Neural cell (in vitro differentiated cells): ENCODE results near the gene KLK7. TPM values are rescaled to one million over a fixed set of nuclear protein-coding genes. Genes with fewer than 3 reads are reported as not detected.
"Not testable (repeated sequence)": the region's sequence is repeated elsewhere in the genome, so short reads cannot be mapped to it uniquely, and the experiment has no call there.

Source experiments
- H2AFZ ChIP-seq: fragments of 200-600, 300-800 bp; sonication (generic), shearing (Covaris generic); 2 replicates; pipeline ENCODE4 v1.6.0; 2014; ENCODE audit warnings: low read depth, mild to moderate bottlenecking, antibody characterized with exemption, low read length, moderate library complexity
- H3F3A ChIP-seq: fragments of 200-600 bp; shearing (Covaris generic); 2 replicates; pipeline ENCODE4 v1.6.1; 2016; ENCODE audit warnings: mild to moderate bottlenecking, moderate library complexity, mixed read lengths, antibody characterized with exemption, low read length; ENCODE audit not compliant: insufficient read depth, poor library complexity, severe bottlenecking
- H3K27ac ChIP-seq: fragments of 200-600, 300-800 bp; sonication (generic), shearing (Covaris generic); 2 replicates; pipeline ENCODE4 v1.5.1; 2014; ENCODE audit warnings: mild to moderate bottlenecking, low read length, moderate library complexity
- H3K27me3 ChIP-seq: fragments of 300-800, 200-600 bp; sonication (generic), shearing (Covaris generic); 2 replicates; pipeline ENCODE4 v1.6.0; 2014; ENCODE audit warnings: mild to moderate bottlenecking, low read depth, low read length, moderate library complexity; ENCODE audit not compliant: insufficient read depth
- H3K36me3 ChIP-seq: fragments of 300-800, 200-600 bp; sonication (generic), shearing (Covaris generic); 2 replicates; pipeline ENCODE4 v1.5.1; 2014; ENCODE audit warnings: mild to moderate bottlenecking, antibody characterized with exemption, low read length, moderate library complexity; ENCODE audit not compliant: insufficient read depth
- H3K4me2 ChIP-seq: fragments of 300-800, 200-600 bp; sonication (generic), shearing (Covaris generic); 2 replicates; pipeline ENCODE4 v1.6.0; 2014; ENCODE audit warnings: mild to moderate bottlenecking, low read length
- H3K4me3 ChIP-seq: fragments of 300-800, 200-600 bp; sonication (generic), shearing (Covaris generic); 2 replicates; pipeline ENCODE4 v1.5.1; 2014; ENCODE audit warnings: mild to moderate bottlenecking, low read length, moderate library complexity
- H3K79me2 ChIP-seq: fragments of 200-600 bp; shearing (Covaris generic); replicated peaks from 2 replicates; pipeline ENCODE4 v1.6.0; 2014; ENCODE audit warnings: mild to moderate bottlenecking, low read length, moderate library complexity; ENCODE audit not compliant: insufficient read depth
- H3K9ac ChIP-seq: fragments of 300-800, 200-600 bp; sonication (generic), shearing (Covaris generic); 2 replicates; pipeline ENCODE4 v1.6.1; 2016; ENCODE audit warnings: mild to moderate bottlenecking, low read length, mixed read lengths
- H3K9me2 ChIP-seq: fragments of 200-600 bp; shearing (Covaris generic); 2 replicates; pipeline ENCODE4 v1.6.1; 2016; ENCODE audit warnings: mild to moderate bottlenecking, low read length, mixed read lengths; ENCODE audit not compliant: insufficient read depth
- H3K9me3 ChIP-seq: fragments of 200-600, 300-800 bp; sonication (generic), shearing (Covaris generic); 2 replicates; pipeline ENCODE4 v1.6.1; 2016; ENCODE audit warnings: mild to moderate bottlenecking, mixed run types, low read length, moderate library complexity, mixed read lengths
- H4K20me1 ChIP-seq: fragments of 200-600 bp; shearing (Covaris generic); 2 replicates; pipeline ENCODE4 v1.6.1; 2016; ENCODE audit warnings: mild to moderate bottlenecking, mixed run types; ENCODE audit not compliant: insufficient read depth
- EP300 ChIP-seq: fragments of 450-650 bp; conservative IDR thresholded peaks from 2 replicates; pipeline ENCODE4 v1.6.1; 2014; ENCODE audit warnings: antibody characterized with exemption, mild to moderate bottlenecking, moderate library complexity; ENCODE audit not compliant: poor library complexity, severe bottlenecking
- EZH2 ChIP-seq: fragments of 200-600, 300-800 bp; shearing (Covaris generic), sonication (generic); IDR thresholded peaks from 2 replicates; pipeline ENCODE4 v1.6.1; 2014; ENCODE audit warnings: antibody characterized with exemption, low read length, borderline replicate concordance, mild to moderate bottlenecking; ENCODE audit not compliant: insufficient read depth, poor library complexity, severe bottlenecking
- MXI1 ChIP-seq: fragments of 450-650 bp; conservative IDR thresholded peaks from 2 replicates; pipeline ENCODE4 v1.6.1; 2014; ENCODE audit warnings: antibody characterized with exemption, mild to moderate bottlenecking; ENCODE audit not compliant: poor library complexity, severe bottlenecking
- POLR2AphosphoS5 ChIP-seq: IDR thresholded peaks from 2 replicates; pipeline ENCODE4 v1.6.1; 2012
- RAD21 ChIP-seq: fragments of 450-650 bp; conservative IDR thresholded peaks from 2 replicates; pipeline ENCODE4 v1.6.1; 2014; ENCODE audit warnings: antibody characterized with exemption, mild to moderate bottlenecking, moderate library complexity
- SMC3 ChIP-seq: fragments of 450-650 bp; conservative IDR thresholded peaks from 2 replicates; pipeline ENCODE4 v1.6.1; 2014; ENCODE audit warnings: antibody characterized with exemption, mild to moderate bottlenecking, moderate library complexity; ENCODE audit not compliant: poor library complexity
- TAF1 ChIP-seq: IDR thresholded peaks from 2 replicates; pipeline ENCODE4 v1.6.1; 2012; ENCODE audit warnings: low read depth
- polyA plus RNA-seq: library from polyadenylated mRNA; depleted of rRNA; stranded (reverse); fragments of >200 nt; gene quantifications from 2 replicates; pipeline ENCODE4 v1.2.3, GENCODE V29; 2014
- TF ChIP-seq, protein P1 (sequence below): IDR thresholded peaks from 2 replicates; pipeline ENCODE4 v1.6.1; 2012; ENCODE audit warnings: borderline replicate concordance
- TF ChIP-seq, protein P2 (sequence below): fragments of 450-650 bp; IDR thresholded peaks from 2 replicates; pipeline ENCODE4 v1.5.1; 2014; ENCODE audit warnings: antibody characterized with exemption, mild to moderate bottlenecking, moderate library complexity; ENCODE audit not compliant: poor library complexity, severe bottlenecking

KLK7 gene
- polyA plus RNA-seq, 1 donor from 2014 or later: not detected

DNA sequence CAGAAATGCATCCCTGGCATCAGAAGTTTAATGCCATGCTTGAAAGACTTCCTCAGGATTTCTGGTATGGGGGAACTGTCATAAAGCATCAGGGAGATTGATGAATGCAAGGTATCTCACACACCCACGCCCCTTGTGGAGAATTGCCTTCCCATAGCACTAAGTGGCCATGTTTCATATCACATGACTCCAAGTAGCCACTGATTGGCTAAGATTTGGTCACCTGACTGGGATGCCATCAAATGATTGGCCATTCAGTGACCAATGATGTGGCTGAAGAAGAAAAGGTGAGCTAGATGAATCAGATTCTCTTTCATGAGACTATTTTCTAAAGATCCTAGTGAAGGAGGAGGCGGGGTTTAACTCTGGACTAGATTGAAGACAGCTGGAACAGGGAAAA is 10.4 kb upstream of the KLK7 start:
- Histone ChIP-seq H3K27me3 (no peaks in the 10 kb centered on the region), H3K9ac (no peak overlapping the region), H3K4me2 (no peak overlapping the region), H3K79me2 (no peaks in the 10 kb centered on the region), H2AFZ (no peak overlapping the region), H3K4me3 (no peak overlapping the region), H3K9me3 (no peaks in the 10 kb centered on the region), H3K36me3 (no peaks in the 10 kb centered on the region), H3K27ac (no peak overlapping the region), H3F3A (no peaks in the 10 kb centered on the region), H4K20me1 (no peaks in the 10 kb centered on the region), H3K9me2 (no peaks in the 10 kb centered on the region)
- TF ChIP-seq SMC3 (no peak), MXI1 (no peak), POLR2AphosphoS5 (no peak)
- TF ChIP-seq, protein P1, sequence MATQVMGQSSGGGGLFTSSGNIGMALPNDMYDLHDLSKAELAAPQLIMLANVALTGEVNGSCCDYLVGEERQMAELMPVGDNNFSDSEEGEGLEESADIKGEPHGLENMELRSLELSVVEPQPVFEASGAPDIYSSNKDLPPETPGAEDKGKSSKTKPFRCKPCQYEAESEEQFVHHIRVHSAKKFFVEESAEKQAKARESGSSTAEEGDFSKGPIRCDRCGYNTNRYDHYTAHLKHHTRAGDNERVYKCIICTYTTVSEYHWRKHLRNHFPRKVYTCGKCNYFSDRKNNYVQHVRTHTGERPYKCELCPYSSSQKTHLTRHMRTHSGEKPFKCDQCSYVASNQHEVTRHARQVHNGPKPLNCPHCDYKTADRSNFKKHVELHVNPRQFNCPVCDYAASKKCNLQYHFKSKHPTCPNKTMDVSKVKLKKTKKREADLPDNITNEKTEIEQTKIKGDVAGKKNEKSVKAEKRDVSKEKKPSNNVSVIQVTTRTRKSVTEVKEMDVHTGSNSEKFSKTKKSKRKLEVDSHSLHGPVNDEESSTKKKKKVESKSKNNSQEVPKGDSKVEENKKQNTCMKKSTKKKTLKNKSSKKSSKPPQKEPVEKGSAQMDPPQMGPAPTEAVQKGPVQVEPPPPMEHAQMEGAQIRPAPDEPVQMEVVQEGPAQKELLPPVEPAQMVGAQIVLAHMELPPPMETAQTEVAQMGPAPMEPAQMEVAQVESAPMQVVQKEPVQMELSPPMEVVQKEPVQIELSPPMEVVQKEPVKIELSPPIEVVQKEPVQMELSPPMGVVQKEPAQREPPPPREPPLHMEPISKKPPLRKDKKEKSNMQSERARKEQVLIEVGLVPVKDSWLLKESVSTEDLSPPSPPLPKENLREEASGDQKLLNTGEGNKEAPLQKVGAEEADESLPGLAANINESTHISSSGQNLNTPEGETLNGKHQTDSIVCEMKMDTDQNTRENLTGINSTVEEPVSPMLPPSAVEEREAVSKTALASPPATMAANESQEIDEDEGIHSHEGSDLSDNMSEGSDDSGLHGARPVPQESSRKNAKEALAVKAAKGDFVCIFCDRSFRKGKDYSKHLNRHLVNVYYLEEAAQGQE: no peak

DNA sequence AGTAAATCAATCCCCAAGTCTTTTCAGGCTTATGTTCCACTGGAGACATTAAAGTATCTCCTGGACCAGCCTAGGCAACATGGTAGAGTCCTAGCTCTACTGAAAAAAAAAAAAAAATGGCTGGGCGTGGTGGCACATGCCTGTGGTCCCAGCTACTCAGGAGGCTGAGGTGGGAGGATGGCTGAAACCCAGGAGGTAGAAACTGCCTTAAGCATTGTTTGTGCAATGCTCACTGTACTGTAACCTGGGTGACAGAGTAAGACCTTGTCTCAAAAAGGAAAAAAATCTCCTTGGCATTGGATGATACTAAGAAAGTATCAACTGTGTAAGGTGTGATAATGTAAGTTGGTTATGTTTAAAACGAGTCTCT is 8.9 kb upstream of the KLK7 start:
- Histone ChIP-seq H4K20me1 (no peaks in the 10 kb centered on the region), H3K27ac (no peak overlapping the region), H3K36me3 (no peaks in the 10 kb centered on the region), H3K9me2 (no peaks in the 10 kb centered on the region), H3F3A (no peaks in the 10 kb centered on the region), H3K27me3 (no peaks in the 10 kb centered on the region), H3K4me2 (no peak overlapping the region), H2AFZ (no peak overlapping the region), H3K9ac (no peak overlapping the region), H3K79me2 (no peaks in the 10 kb centered on the region), H3K9me3 (no peaks in the 10 kb centered on the region), H3K4me3 (no peak overlapping the region)
- TF ChIP-seq, protein P2, sequence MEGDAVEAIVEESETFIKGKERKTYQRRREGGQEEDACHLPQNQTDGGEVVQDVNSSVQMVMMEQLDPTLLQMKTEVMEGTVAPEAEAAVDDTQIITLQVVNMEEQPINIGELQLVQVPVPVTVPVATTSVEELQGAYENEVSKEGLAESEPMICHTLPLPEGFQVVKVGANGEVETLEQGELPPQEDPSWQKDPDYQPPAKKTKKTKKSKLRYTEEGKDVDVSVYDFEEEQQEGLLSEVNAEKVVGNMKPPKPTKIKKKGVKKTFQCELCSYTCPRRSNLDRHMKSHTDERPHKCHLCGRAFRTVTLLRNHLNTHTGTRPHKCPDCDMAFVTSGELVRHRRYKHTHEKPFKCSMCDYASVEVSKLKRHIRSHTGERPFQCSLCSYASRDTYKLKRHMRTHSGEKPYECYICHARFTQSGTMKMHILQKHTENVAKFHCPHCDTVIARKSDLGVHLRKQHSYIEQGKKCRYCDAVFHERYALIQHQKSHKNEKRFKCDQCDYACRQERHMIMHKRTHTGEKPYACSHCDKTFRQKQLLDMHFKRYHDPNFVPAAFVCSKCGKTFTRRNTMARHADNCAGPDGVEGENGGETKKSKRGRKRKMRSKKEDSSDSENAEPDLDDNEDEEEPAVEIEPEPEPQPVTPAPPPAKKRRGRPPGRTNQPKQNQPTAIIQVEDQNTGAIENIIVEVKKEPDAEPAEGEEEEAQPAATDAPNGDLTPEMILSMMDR: no peak
- no peak for TF ChIP-seq EZH2
- TF ChIP-seq TAF1: no peak
- TF ChIP-seq RAD21: no peak
- TF ChIP-seq, protein P1: no peak
- no peak for TF ChIP-seq EP300
- TF ChIP-seq SMC3: no peak
- no peak for TF ChIP-seq POLR2AphosphoS5
- no peak for TF ChIP-seq MXI1

DNA sequence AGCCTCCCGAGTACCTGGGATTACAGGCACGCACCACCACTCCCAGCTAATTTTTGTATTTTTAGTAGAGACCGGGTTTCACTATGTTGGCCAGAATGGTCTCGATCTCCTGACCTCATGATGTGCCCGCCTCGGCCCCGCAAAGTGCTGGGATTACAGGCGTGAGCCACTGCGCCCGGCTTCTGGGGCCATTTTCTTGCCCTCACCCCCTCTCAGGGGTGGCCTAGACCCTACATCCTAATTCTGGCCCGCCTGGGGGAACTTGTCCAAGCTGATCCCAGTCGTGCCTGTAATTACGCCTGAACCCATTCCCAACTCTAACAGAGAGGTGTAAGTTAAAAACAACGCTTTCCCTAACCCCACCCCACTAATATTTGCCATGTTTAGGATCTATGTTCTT is 699 bp upstream of the KLK7 start:
- not testable (repeated sequence) for H3K79me2 ChIP-seq, H3K9me2 ChIP-seq, H3K27ac ChIP-seq, H3K27me3 ChIP-seq, H3K4me3 ChIP-seq, H3K4me2 ChIP-seq, H2AFZ ChIP-seq, H3K36me3 ChIP-seq, H4K20me1 ChIP-seq, H3K9me3 ChIP-seq, H3K9ac ChIP-seq, H3F3A ChIP-seq
